SK-N-MC (cell line): ENCODE data around the gene SLC1A2.

Experiments used
- DNase-seq: peaks from one replicate; pipeline ENCODE4 v3.0.0-alpha.2; 2011; ENCODE audit warnings: low read depth, low spot score
- H3K27ac ChIP-seq: fragments of 200-600 bp; sonication (generic); 2 replicates; pipeline ENCODE4 v1.5.1; 2016; ENCODE audit warnings: mixed run types
- H3K36me3 ChIP-seq: fragments of 200-600 bp; sonication (generic); 2 replicates; pipeline ENCODE4 v1.6.1; 2017; ENCODE audit warnings: antibody characterized with exemption, low read length, mixed read lengths; ENCODE audit not compliant: insufficient read depth
- H3K4me3 ChIP-seq: fragments of 200-600 bp; sonication (generic); 2 replicates; pipeline ENCODE4 v1.5.1; 2016
- H3K9ac ChIP-seq: fragments of 200-600 bp; sonication (generic); 2 replicates; pipeline ENCODE4 v1.8.0; 2017; ENCODE audit warnings: mixed run types, mixed read lengths; ENCODE audit not compliant: insufficient read length
- H3K9me3 ChIP-seq: fragments of 200-600 bp; sonication (generic); 2 replicates; pipeline ENCODE4 v1.6.1; 2017; ENCODE audit warnings: low read depth, mild to moderate bottlenecking, antibody characterized with exemption, low read length, moderate library complexity, mixed read lengths
- EZH2 ChIP-seq: fragments of 200-600 bp; sonication (generic); IDR thresholded peaks from one replicate; pipeline ENCODE4 v1.6.1; 2017; ENCODE audit warnings: antibody characterized with exemption
- FOXP2 ChIP-seq: optimal IDR thresholded peaks from 2 replicates; pipeline ENCODE3; 2011; ENCODE audit warnings: mild to moderate bottlenecking, moderate library complexity; ENCODE audit not compliant: insufficient read depth; ENCODE audit errors: extremely low read length, control extremely low read depth
- POLR2AphosphoS5 ChIP-seq: IDR thresholded peaks from 2 replicates; pipeline ENCODE4 v1.6.1; 2012; ENCODE audit warnings: mild to moderate bottlenecking, low read depth, low read length, borderline replicate concordance

The SLC1A2 gene

DNA sequence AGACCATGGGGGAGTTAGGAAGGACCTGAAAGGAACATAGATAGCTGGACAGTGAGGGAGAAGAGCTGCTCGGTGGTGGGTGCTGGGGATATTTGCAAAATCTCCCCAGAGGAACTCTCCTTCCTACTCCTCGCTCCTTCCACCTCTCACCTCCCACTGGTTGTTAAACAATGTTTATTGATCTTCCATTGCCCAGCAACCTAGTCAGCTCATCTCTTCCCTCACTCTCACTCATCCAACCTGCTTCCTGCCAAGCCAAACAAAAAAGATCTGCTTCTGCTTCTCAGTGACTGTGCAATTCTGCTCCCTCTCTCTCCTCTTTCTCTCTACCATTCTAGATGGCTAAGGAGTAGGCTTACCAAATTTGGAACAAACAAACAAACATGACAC, 115.0 kb downstream of the SLC1A2 start:
- Histone ChIP-seq H3K27ac (no peak overlapping the region), H3K4me3 (no peak overlapping the region), H3K9me3 (no peaks in the 10 kb centered on the region), H3K36me3 (no peaks in the 10 kb centered on the region), H3K9ac (no peak overlapping the region)
- no peak for DNase-seq
- TF ChIP-seq EZH2 = no peak
- TF ChIP-seq POLR2AphosphoS5 = no peak
- TF ChIP-seq FOXP2 = no peak

DNA sequence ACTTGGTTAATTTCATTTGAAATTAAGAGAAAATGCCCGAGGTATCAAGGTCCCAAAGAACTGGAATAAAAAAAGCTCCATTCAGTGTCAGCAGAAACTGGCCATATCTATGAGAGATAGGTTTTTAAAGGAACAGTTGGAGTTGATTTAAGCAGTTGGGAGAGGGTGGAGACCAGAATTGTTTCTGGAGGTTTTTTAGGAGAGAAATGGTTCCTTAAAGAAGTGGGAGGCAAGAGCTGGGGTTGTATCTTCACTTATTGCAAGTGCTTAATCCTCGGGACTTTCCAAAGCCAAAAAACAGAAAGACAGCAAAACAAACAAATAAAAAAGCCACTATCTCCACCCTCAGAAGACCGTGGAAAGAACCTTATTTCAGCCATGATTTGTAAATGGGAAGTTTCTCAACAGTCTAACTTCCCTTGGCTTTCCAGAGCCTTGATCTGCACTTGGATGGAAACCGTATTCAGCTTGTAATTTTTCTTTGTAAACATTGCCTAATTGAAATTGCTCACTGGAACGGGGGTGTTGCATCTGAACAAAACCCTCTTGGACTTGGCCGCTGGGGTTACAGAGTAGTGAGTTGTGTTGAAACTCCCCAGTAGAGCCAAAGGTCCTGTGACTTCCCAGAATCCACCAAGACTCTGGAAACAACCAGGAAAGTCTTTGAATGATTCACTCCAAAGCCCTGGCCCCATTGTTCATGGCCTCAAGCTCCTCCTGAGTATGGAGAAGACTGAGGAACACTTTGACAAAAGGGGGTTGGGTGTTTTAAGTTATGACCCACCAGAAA, 115.6 kb downstream of the SLC1A2 start:
- Histone ChIP-seq H3K4me3 (no peak overlapping the region), H3K9me3 (no peaks in the 10 kb centered on the region), H3K27ac (no peak overlapping the region), H3K36me3 (no peaks in the 10 kb centered on the region), H3K9ac (no peak overlapping the region)
- TF ChIP-seq POLR2AphosphoS5 (no peak), FOXP2 (no peak), EZH2 (no peak)
- DNase-seq = no peak

DNA sequence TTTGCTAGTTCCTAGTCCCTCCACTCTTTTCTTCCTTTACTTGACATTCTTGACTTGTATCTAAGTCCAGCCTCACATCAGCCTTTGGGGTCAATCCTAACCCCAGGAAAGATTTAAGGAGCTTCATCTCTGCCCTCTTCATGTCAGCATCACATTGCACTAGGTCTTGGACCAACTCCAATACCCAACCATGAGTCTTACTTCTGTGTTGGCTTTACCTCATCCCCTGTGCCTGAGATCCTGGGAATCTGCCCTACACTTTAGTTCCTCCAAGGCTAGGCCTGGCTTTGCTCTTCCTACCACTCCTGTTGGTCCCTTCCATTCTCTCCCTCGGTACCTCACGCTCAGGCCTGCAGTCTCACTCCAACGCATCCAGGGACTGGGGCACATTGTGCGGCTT, 117.0 kb downstream of the SLC1A2 start:
- H3K36me3 ChIP-seq = no peaks in the 10 kb centered on the region
- TF ChIP-seq POLR2AphosphoS5 (no peak), FOXP2 (no peak), EZH2 (no peak)
- H3K9ac ChIP-seq = no peak overlapping the region
- H3K9me3 ChIP-seq = no peaks in the 10 kb centered on the region
- no peak for DNase-seq
- no peak overlapping the region for H3K27ac ChIP-seq
- H3K4me3 ChIP-seq = no peak overlapping the region

DNA sequence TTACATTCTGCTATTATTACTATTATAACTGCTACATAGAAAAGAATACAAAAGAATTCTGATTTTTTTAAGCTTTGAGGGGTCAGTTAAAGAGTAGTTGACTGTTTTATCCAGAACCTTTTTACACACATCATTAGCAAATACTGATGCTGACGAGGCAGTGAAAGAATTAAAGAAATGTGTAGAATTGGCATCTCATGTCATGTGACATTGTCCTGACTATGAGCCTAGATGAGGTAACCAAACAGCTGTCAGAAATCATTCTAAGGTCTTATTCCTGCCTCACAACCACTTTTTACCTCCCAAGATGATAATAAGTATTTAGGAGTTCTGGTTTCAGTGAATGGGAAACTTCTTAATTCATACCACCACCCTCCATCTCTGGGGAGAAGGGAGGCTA, 121.0 kb downstream of the SLC1A2 start:
- H3K9me3 ChIP-seq = no peaks in the 10 kb centered on the region
- H3K4me3 ChIP-seq = no peak overlapping the region
- DNase-seq = no peak
- no peak overlapping the region for H3K27ac ChIP-seq
- TF ChIP-seq EZH2 = no peak
- H3K36me3 ChIP-seq = no peaks in the 10 kb centered on the region
- H3K9ac ChIP-seq = no peak overlapping the region

DNA sequence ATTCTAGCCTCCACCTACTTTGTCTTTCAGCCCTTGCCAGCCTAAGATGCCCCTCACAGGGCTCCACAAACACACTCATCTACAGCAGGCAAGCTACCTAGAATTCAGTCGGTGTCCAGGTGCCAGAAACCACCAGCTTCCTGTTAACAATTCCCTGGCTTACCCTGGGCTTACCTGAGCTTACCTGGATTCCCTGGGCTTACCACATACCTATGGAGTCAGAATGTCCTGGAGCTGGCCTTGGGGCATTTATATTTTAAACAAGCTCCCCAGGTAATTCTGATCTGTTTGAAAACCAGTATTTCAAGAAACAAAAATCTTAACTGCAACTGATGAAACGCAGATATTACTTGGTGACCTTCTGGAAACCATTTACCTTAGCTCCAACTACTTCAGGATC, 123.6 kb downstream of the SLC1A2 start:
- H3K9me3 ChIP-seq = no peaks in the 10 kb centered on the region

DNA sequence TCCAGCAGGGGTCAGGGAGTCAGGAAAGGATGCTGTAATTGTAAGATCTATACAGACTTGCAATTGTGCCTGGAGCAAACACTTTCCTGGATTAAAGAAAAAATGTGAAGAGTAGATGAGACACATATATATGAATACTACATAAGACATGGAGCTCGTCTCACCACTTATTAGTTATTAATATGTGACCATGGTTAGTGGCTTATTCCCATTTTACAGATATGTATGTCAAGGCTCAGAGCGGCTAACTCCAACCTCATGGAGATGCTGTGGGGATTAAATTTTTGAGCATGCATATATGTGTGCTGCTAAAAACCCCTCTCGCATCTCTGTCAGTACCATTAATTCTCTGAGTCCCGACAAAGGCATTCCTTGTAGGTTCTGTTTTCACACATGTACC, 125.7 kb downstream of the SLC1A2 start:
- TF ChIP-seq EZH2 = no peak
- no peak for TF ChIP-seq POLR2AphosphoS5
- no peak for TF ChIP-seq FOXP2
- no peak for DNase-seq

More for the DNA sequence above, 123.6 kb downstream of the SLC1A2 start:
- no peak for TF ChIP-seq EZH2
- TF ChIP-seq FOXP2 = no peak
- Histone ChIP-seq H3K9ac (no peak overlapping the region), H3K4me3 (no peak overlapping the region), H3K36me3 (no peaks in the 10 kb centered on the region), H3K27ac (no peak overlapping the region)
- DNase-seq = no peak

DNA sequence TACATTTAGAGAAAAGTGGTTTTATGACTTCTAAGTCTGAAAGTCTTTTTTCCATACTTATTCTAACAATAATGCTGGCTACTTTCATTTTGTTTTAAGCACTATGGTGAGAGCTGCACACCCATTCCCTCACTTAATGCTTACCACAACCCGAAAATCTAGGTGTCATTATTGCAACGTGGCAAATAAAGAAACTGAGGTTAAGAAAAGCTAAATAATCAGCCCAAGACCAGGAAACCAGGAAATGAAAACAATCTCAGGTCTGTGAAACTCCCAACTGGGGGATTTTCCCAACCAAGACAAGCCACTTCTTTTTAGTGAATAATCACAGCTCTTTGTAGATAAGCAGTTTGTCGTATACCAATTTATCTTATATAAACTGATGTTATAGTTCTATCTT, 126.3 kb downstream of the SLC1A2 start:
- no peak overlapping the region for H3K27ac ChIP-seq
- H3K9me3 ChIP-seq = no peaks in the 10 kb centered on the region
- H3K36me3 ChIP-seq = no peaks in the 10 kb centered on the region
- H3K9ac ChIP-seq = no peak overlapping the region
- no peak overlapping the region for H3K4me3 ChIP-seq
- no peak for DNase-seq
- TF ChIP-seq FOXP2 (no peak), EZH2 (no peak), POLR2AphosphoS5 (no peak)

More for the DNA sequence above, 125.7 kb downstream of the SLC1A2 start:
- H3K27ac ChIP-seq = no peak overlapping the region
- no peaks in the 10 kb centered on the region for H3K9me3 ChIP-seq
- no peak overlapping the region for H3K9ac ChIP-seq
- H3K4me3 ChIP-seq = no peak overlapping the region
- no peaks in the 10 kb centered on the region for H3K36me3 ChIP-seq

DNA sequence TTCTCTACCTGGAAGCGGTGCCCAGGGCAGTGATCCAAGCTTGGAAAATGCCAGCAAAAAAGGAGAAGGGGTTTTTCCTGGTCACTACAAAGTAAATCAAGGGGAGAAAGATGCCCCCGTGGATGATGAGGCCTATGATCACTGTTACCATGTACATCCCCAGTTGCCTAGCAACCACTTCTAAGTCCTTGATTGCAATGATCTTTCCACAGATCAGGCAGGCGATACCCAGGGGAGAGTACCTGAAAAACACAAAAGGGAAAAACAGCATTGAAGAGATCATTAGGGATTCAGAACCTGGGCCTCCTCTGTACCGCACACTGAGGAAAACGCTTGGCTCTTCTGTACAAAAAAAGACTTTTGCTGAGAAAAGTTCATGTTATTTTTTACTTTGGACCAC, 127.1 kb downstream of the SLC1A2 start:
- Histone ChIP-seq H3K9me3 (no peaks in the 10 kb centered on the region), H3K4me3 (no peak overlapping the region), H3K9ac (no peak overlapping the region), H3K36me3 (no peaks in the 10 kb centered on the region), H3K27ac (no peak overlapping the region)
- no peak for DNase-seq
- TF ChIP-seq POLR2AphosphoS5 = no peak
- TF ChIP-seq EZH2 = no peak
- no peak for TF ChIP-seq FOXP2

DNA sequence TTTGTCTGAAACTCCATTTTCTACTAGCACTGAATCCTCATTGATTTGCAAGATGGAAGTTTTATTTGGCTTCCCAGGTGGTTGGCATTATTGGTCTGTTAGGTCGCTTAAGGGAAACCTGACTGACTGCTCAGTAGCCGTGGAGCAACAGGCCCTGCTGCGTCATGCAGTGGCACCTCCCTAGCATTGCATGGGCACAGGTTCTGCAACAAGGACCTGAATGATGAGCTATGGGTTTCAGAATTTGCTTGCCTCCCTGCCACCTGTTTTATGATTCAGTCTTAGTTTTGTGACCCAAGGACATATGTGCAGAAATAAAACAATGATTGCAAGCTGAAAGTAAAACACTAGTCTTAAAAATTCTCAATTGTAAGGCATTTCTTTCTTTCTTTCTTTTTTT, 128.5 kb downstream of the SLC1A2 start:
- Histone ChIP-seq H3K4me3 (no peak overlapping the region), H3K36me3 (no peaks in the 10 kb centered on the region)

More for the DNA sequence above, 128.5 kb downstream of the SLC1A2 start:
- Histone ChIP-seq H3K27ac (no peak overlapping the region), H3K9ac (no peak overlapping the region), H3K9me3 (no peaks in the 10 kb centered on the region)
- no peak for TF ChIP-seq POLR2AphosphoS5
- TF ChIP-seq FOXP2 = no peak
- no peak for TF ChIP-seq EZH2
- no peak for DNase-seq
